Measurements from ENCODE around the gene PRR33. TPM values are rescaled to one million over a fixed set of nuclear protein-coding genes. Genes with fewer than 3 reads are reported as not detected.

Gene PRR33
- total and polyA plus RNA-seq, 9 of the 15 experiments (the other 6 are each of a cell fraction or from before 2014, with no cell fraction given), result not detected

GRCh38 chr11:1842149-1843097 lies 49.3 kb downstream of the PRR33 start (continued):
- no peak for TF ChIP-seq THRA (IDR thresholded peaks at IDR 0.05)
- TF ChIP-seq TOE1 (IDR thresholded peaks at IDR 0.05; ENCODE audit: borderline replicate concordance), result no peak
- no peak for TF ChIP-seq TOE1 (CRISPR knock-in tag; IDR thresholded peaks at IDR 0.05; ENCODE audit: borderline replicate concordance, low read depth)
- peak; percentile 30 for TF ChIP-seq CBFA2T3 (IDR thresholded peaks at IDR 0.05)
- no peak for TF ChIP-seq ZNF644 (tag; IDR thresholded peaks at IDR 0.05; ENCODE audit: low read depth)
- TF ChIP-seq CBFA2T2 (conservative IDR thresholded peaks at IDR 0.05), result 0 out of 2 replicates have a peak, but pooled peaks have one; percentile 13

- Histone ChIP-seq H3K4me1 (replicated peaks in 1 of 2; ENCODE audit: control insufficient read depth in 2 of 2, insufficient read depth in 2 of 2, low read length in 2 of 2) (peaks cover 9 to 80% of the 10 kb centered on the region in 2 experiments; a peak in 4 of 5 replicates), H3K36me3 (ENCODE audit: control insufficient read depth, insufficient read depth, low read length) (no peaks in the 10 kb centered on the region), H3K27me3 (ENCODE audit: control insufficient read depth in 2 of 2, insufficient read depth in 2 of 2, low read length in 2 of 2) (peaks cover under 1 to 51% of the 10 kb centered on the region in 2 experiments; a peak in 3 of 5 replicates), H3K27ac (ENCODE audit: extremely low read depth, low read depth, low read length) (no peak overlapping the region), H2AFZ (ENCODE audit: low read depth, low read length) (no peak overlapping the region), H3K9me3 (replicated peaks; ENCODE audit: control insufficient read depth, insufficient read depth, low read depth, low read length) (no peaks in the 10 kb centered on the region), H3K9ac (ENCODE audit: insufficient read depth in 1 of 2, low read depth in 2 of 2, low read length in 2 of 2) (no peak overlapping the region), H3K4me2 (ENCODE audit: insufficient read depth, low read length) (no peak overlapping the region), H3K79me2 (ENCODE audit: control insufficient read depth, insufficient read depth, low read length) (no peaks in the 10 kb centered on the region), H4K20me1 (replicated peaks; ENCODE audit: control insufficient read depth, insufficient read depth, low read length) (peaks cover 5% of the 10 kb centered on the region), H3K9me1 (ENCODE audit: control insufficient read depth, insufficient read depth, low read length) (no peaks in the 10 kb centered on the region), H3K4me3 (no peak overlapping the region)
- POLR2A ChIA-PET, result interaction anchor here (2.0 kb wide), 1 partner anchor 9 kb away, joined by 6 read pairs; no protein-coding TSS in a partner anchor
- intact Hi-C loops (cut with micrococcal nuclease), result no loop called here
- BruUV-seq (replicated peaks), result no TSS peak
- WGBS (ENCODE audit: insufficient coverage, low coverage, missing lambda C conversion rate), result 11% methylated on average over 16 of the region's 19 CpGs
- ATAC-seq (no peak), DNase-seq (ENCODE audit: extremely low read depth in 1 of 4, low spot score in 3 of 4) (no peak), FAIRE-seq (no peak)
- CTCF ChIA-PET (ENCODE audit: low intra/inter-chr PET ratio), result no interaction called here
- in situ Hi-C loops (cut with MboI), result no loop called here
- no peak for TF ChIP-seq XRCC5 (IDR thresholded peaks at IDR 0.05; ENCODE audit: low read depth, low read length)
Measured at GRCh38 chr11:1841511-1842148, 50.1 kb downstream of the PRR33 start.

Measured in K562 (cell line).